K562 (cell line): ENCODE measurements around the gene FAM81B. TPM values are rescaled to one million over a fixed set of nuclear protein-coding genes. Genes with fewer than 3 reads are reported as not detected.

Experiments used
- ATAC-seq: fragments of 200-7000 bp; cut with Tn5 transposase; 3 replicates; pipeline ENCODE4 v1.9.1; 2020; ENCODE audit warnings: moderate library complexity
- BruUV-seq: library from RNA; stranded (reverse); fragments of 400-500 nt; replicated peaks from 2 replicates; lab custom pipeline; 2021; lab: Mats Ljungman, UMichigan
- CTCF ChIA-PET: fragments of 300-600 bp; formaldehyde crosslinking; extraction: SDS; loops from one replicate; lab custom pipeline; 2021; ENCODE audit warnings: low intra/inter-chr PET ratio; lab: Yijun Ruan, JAX
- POLR2A ChIA-PET: fragments of 300-600, 350-650 bp; sonication (Branson Sonifier 250); formaldehyde crosslinking; extraction: SDS; loops from one replicate; lab custom pipeline; 2021; ENCODE audit warnings: antibody characterized with exemption, inconsistent platforms; lab: Yijun Ruan, JAX
- DNase-seq, 4 experiments: peaks; one replicate each; pipeline versions ENCODE4 v3.0.0 to v3.0.0-alpha.2; 2011 to 2018; ENCODE audit warnings: low spot score in 3 of 4, mixed read lengths in 3 of 4; ENCODE audit errors: extremely low read depth in 1 of 4
- FAIRE-seq: peaks from 2 replicates; lab custom pipeline; 2011; peaks lifted over from hg19 to GRCh38; lab: Jason Lieb, UNC
- H2AFZ ChIP-seq: 2 replicates; pipeline ENCODE4 v1.6.0; 2011; ENCODE audit warnings: low read depth, low read length, control low read depth, inconsistent platforms
- H3K27ac ChIP-seq: fragments of 200-600 bp; 3 replicates; pipeline ENCODE4 v1.8.0; 2011; ENCODE audit warnings: low read depth, mild to moderate bottlenecking, control low read depth, inconsistent platforms, low read length, moderate library complexity, mixed read lengths; ENCODE audit errors: extremely low read depth
- H3K27me3 ChIP-seq, 2 experiments: fragments of 300-600 bp in 1 of 2; 2 replicates in 1 of 2; 3 replicates in 1 of 2; pipeline versions ENCODE4 v1.6.0 to v1.8.0; 2011; ENCODE audit warnings: inconsistent platforms in 2 of 2, low read length in 2 of 2, mild to moderate bottlenecking in 1 of 2, mixed read lengths in 1 of 2, moderate library complexity in 1 of 2; ENCODE audit not compliant: control insufficient read depth in 2 of 2, insufficient read depth in 2 of 2
- H3K36me3 ChIP-seq: fragments of 300-600 bp; 3 replicates; pipeline ENCODE4 v1.8.0; 2011; ENCODE audit warnings: mild to moderate bottlenecking, low read length, inconsistent platforms; ENCODE audit not compliant: control insufficient read depth, insufficient read depth
- H3K4me1 ChIP-seq, 2 experiments: fragments of 200-600 bp in 1 of 2; replicated peaks in 1 of 2; 2 replicates in 1 of 2; 3 replicates in 1 of 2; pipeline versions ENCODE4 v1.5.1 to v1.8.0; 2011; ENCODE audit warnings: inconsistent platforms in 2 of 2, low read length in 2 of 2, mild to moderate bottlenecking in 1 of 2, mixed read lengths in 1 of 2, moderate library complexity in 1 of 2; ENCODE audit not compliant: control insufficient read depth in 2 of 2, insufficient read depth in 2 of 2
- H3K4me2 ChIP-seq: 2 replicates; pipeline ENCODE4 v1.6.1; 2011; ENCODE audit warnings: low read length, control low read depth, inconsistent platforms, mixed read lengths; ENCODE audit not compliant: insufficient read depth
- H3K4me3 ChIP-seq: fragments of 200-600 bp; sonication (generic), shearing (Covaris generic); 2 replicates; pipeline ENCODE4 v1.5.1; 2016; ENCODE audit warnings: control low read depth, inconsistent platforms
- H3K79me2 ChIP-seq: fragments of 200-600 bp; 3 replicates; pipeline ENCODE4 v1.8.0; 2011; ENCODE audit warnings: low read length, inconsistent platforms; ENCODE audit not compliant: control insufficient read depth, insufficient read depth
- H3K9ac ChIP-seq, 2 experiments: 2 replicates each; pipeline versions ENCODE4 v1.6.0 to v1.6.1; 2011; ENCODE audit warnings: low read depth in 2 of 2, low read length in 2 of 2, control low read depth in 1 of 2, inconsistent platforms in 1 of 2, mild to moderate bottlenecking in 1 of 2, mixed read lengths in 1 of 2; ENCODE audit not compliant: insufficient read depth in 1 of 2
- H3K9me1 ChIP-seq: one replicate; pipeline ENCODE4 v1.6.0; 2011; ENCODE audit warnings: inconsistent platforms, mild to moderate bottlenecking, low read length, moderate library complexity; ENCODE audit not compliant: control insufficient read depth, insufficient read depth
- H3K9me3 ChIP-seq: replicated peaks from 2 replicates; pipeline ENCODE4 v1.5.1; 2011; ENCODE audit warnings: low read depth, low read length, inconsistent platforms; ENCODE audit not compliant: control insufficient read depth, insufficient read depth
- H4K20me1 ChIP-seq: replicated peaks from 2 replicates; pipeline ENCODE4 v1.6.1; 2011; ENCODE audit warnings: low read length, inconsistent platforms, mixed read lengths; ENCODE audit not compliant: control insufficient read depth, insufficient read depth
- CEBPB ChIP-seq: fragments of 450-650 bp; IDR thresholded peaks from 2 replicates; pipeline ENCODE4 v1.6.1; 2016; ENCODE audit warnings: missing genetic modification characterization, missing compliant biosample characterization
- CSDE1 ChIP-seq, 2 experiments: fragments of 450-650 bp; IDR thresholded peaks; 2 replicates each; pipeline ENCODE4 v1.6.1; 2016; ENCODE audit warnings: mild to moderate bottlenecking in 1 of 2
- HDAC3 ChIP-seq: fragments of 450-650 bp; IDR thresholded peaks from 2 replicates; pipeline ENCODE4 v1.6.1; 2018; ENCODE audit warnings: borderline replicate concordance, mild to moderate bottlenecking, moderate library complexity; ENCODE audit not compliant: partially characterized antibody
- ILK ChIP-seq: fragments of 450-650 bp; IDR thresholded peaks from 2 replicates; pipeline ENCODE4 v1.6.1; 2016; ENCODE audit warnings: missing genetic modification characterization, low read depth, mild to moderate bottlenecking, missing compliant biosample characterization, moderate library complexity, borderline replicate concordance
- KDM2B ChIP-seq: fragments of 250-450 bp; sonication (Bioruptor Pico); IDR thresholded peaks from 2 replicates; pipeline ENCODE4 v1.8.0; 2021; ENCODE audit warnings: mild to moderate bottlenecking, moderate library complexity
- NBN ChIP-seq: fragments of 450-650 bp; IDR thresholded peaks from 2 replicates; pipeline ENCODE4 v1.6.1; 2016; ENCODE audit warnings: low read depth, mild to moderate bottlenecking
- PYGO2 ChIP-seq: fragments of 450-650 bp; IDR thresholded peaks from 2 replicates; pipeline ENCODE4 v1.6.1; 2016; ENCODE audit warnings: mild to moderate bottlenecking, missing genetic modification characterization, moderate library complexity, missing compliant biosample characterization
- RBBP5 ChIP-seq: fragments of 200-600 bp; sonication (generic); IDR thresholded peaks from 2 replicates; pipeline ENCODE4 v1.6.1; 2012; ENCODE audit warnings: borderline replicate concordance, mild to moderate bottlenecking, low read length, control low read depth, inconsistent platforms; ENCODE audit not compliant: insufficient read depth, poor library complexity, severe bottlenecking
- RBM39 ChIP-seq: fragments of 200-400 bp; formaldehyde crosslinking; optimal IDR thresholded peaks from 2 replicates; pipeline ENCODE3; 2018; ENCODE audit warnings: low read depth, low read length
- ZEB2 ChIP-seq: fragments of 450-650 bp; IDR thresholded peaks from 2 replicates; pipeline ENCODE4 v1.6.1; 2016
- ZNF134 ChIP-seq: fragments of 250-450 bp; sonication (Bioruptor Pico); conservative IDR thresholded peaks from 2 replicates; pipeline ENCODE4 v1.4.0; 2020
- ZNF143 ChIP-seq: sonication (generic); formaldehyde crosslinking; IDR thresholded peaks from 2 replicates; pipeline ENCODE4 v1.9.0; 2022; ENCODE audit warnings: mild to moderate bottlenecking, missing genetic modification reagents
- ZNF175 ChIP-seq: fragments of 200-800 bp; sonication (Bioruptor generic); IDR thresholded peaks from 2 replicates; pipeline ENCODE4 v1.6.1; 2016; ENCODE audit warnings: low read depth, mild to moderate bottlenecking, missing genetic modification characterization, missing compliant biosample characterization
- ZNF77 ChIP-seq: fragments of 250-450 bp; sonication (Bioruptor Pico); IDR thresholded peaks from 2 replicates; pipeline ENCODE4 v1.5.0; 2020
- WGBS: fragments of 100-300 bp; shearing (Covaris generic); methylation state at CpG from one replicate; pipeline ENCODE4 v1.1.6; 2016; ENCODE audit warnings: low coverage, mixed read lengths; ENCODE audit not compliant: insufficient coverage; ENCODE audit errors: missing lambda C conversion rate; 5-methylcytosine and 5-hydroxymethylcytosine counted together
- in situ Hi-C: fragments of 300-500 bp; cut with MboI; formaldehyde crosslinking; loops from 4 replicates; pipeline ENCODE4 v1.15.0; 2018; ENCODE audit warnings: inconsistent platforms, mixed read lengths
- intact Hi-C: fragments of 100-400 bp; cut with micrococcal nuclease; formaldehyde crosslinking; loops from 2 replicates; pipeline ENCODE4 v1.14.2; 2022
- polyA plus RNA-seq, 8 experiments: library from polyadenylated mRNA; depleted of rRNA in 4 of 8; stranded (reverse) in 5 of 8; unstranded in 3 of 8; fragments of >200 nt; fragmentation: Nextera tagmentation in 2 of 8; fragmentation: Illumina TruSeq in 1 of 8; extraction: Ambion mirVana in 2 of 8; extraction: Trizol in 1 of 8; gene quantifications; 2 replicates each; pipeline versions ENCODE4 v1.2.1 to v1.2.3, GENCODE V29; 2011 to 2014; ENCODE audit warnings: inconsistent platforms in 1 of 8, missing spikeins in 1 of 8
- total RNA-seq, 7 experiments: library from RNA; depleted of rRNA in 6 of 7; stranded (reverse); fragments of >200 nt in 6 of 7; fragmentation: Illumina TruSeq in 2 of 7; extraction: Trizol in 2 of 7; gene quantifications; 2 replicates each; pipeline versions ENCODE4 v1.2.1 to v1.2.3, GENCODE V29; 2011 to 2021; ENCODE audit warnings: low replicate concordance in 1 of 7
- TF ChIP-seq, protein P1 (sequence below): fragments of 450-650 bp; IDR thresholded peaks from 2 replicates; pipeline ENCODE4 v1.6.1; 2016
- TF ChIP-seq, protein P2 (sequence below), 2 experiments: fragments of 450-650 bp; IDR thresholded peaks; 2 replicates each; pipeline ENCODE4 v1.6.1; 2016

Gene FAM81B
- total and polyA plus RNA-seq, 9 of the 15 experiments (the other 6 are each of a cell fraction or from before 2014, with no cell fraction given), result 0.08 to 0.64 (median 0.25) TPM; not detected in 2

- intact Hi-C loops (no loop called here), in situ Hi-C loops (no loop called here)
- Histone ChIP-seq H3K4me2 (no peak overlapping the region), H3K79me2 (no peaks in the 10 kb centered on the region), H3K9ac (no peak overlapping the region), H3K9me1 (no peaks in the 10 kb centered on the region), H4K20me1 (no peaks in the 10 kb centered on the region), H3K4me3 (no peak overlapping the region), H3K9me3 (no peaks in the 10 kb centered on the region), H3K4me1 (no peaks in the 10 kb centered on the region), H3K27ac (no peak overlapping the region), H3K27me3 (no peaks in the 10 kb centered on the region; a peak in 1 of 5 replicates), H3K36me3 (no peaks in the 10 kb centered on the region), H2AFZ (no peak overlapping the region)
- DNase-seq (no peak), ATAC-seq (no peak), FAIRE-seq (no peak)
- BruUV-seq, result no TSS peak
- WGBS, result 0% methylated on average over 1 of the region's 1 CpG
- ChIA-PET POLR2A (no interaction called here), CTCF (no interaction called here)
- TF ChIP-seq ZEB2, result no peak
- TF ChIP-seq HDAC3, result no peak
- no peak for TF ChIP-seq ZNF134 (CRISPR knock-in tag)
- TF ChIP-seq, protein P1, sequence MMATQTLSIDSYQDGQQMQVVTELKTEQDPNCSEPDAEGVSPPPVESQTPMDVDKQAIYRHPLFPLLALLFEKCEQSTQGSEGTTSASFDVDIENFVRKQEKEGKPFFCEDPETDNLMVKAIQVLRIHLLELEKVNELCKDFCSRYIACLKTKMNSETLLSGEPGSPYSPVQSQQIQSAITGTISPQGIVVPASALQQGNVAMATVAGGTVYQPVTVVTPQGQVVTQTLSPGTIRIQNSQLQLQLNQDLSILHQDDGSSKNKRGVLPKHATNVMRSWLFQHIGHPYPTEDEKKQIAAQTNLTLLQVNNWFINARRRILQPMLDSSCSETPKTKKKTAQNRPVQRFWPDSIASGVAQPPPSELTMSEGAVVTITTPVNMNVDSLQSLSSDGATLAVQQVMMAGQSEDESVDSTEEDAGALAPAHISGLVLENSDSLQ, result no peak
- no peak for TF ChIP-seq ZNF143 (CRISPR knock-in tag)
- TF ChIP-seq CEBPB (tag), result no peak
- TF ChIP-seq KDM2B (CRISPR knock-in tag), result no peak
- TF ChIP-seq RBBP5, result no peak
- no peak for TF ChIP-seq ZNF77 (CRISPR knock-in tag)
- TF ChIP-seq CSDE1 (IDR thresholded peaks at IDR 0.05), result no peak
- no peak for TF ChIP-seq ILK (tag)
- no peak for TF ChIP-seq RBM39
- TF ChIP-seq NBN, result no peak
- no peak for TF ChIP-seq PYGO2
- TF ChIP-seq ZNF175, result no peak
- TF ChIP-seq, protein P2, sequence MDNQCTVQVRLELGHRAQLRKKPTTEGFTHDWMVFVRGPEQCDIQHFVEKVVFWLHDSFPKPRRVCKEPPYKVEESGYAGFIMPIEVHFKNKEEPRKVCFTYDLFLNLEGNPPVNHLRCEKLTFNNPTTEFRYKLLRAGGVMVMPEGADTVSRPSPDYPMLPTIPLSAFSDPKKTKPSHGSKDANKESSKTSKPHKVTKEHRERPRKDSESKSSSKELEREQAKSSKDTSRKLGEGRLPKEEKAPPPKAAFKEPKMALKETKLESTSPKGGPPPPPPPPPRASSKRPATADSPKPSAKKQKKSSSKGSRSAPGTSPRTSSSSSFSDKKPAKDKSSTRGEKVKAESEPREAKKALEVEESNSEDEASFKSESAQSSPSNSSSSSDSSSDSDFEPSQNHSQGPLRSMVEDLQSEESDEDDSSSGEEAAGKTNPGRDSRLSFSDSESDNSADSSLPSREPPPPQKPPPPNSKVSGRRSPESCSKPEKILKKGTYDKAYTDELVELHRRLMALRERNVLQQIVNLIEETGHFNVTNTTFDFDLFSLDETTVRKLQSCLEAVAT (IDR thresholded peaks at IDR 0.05), result no peak
Observed at GRCh38 chr5:95424526-95424925, 33.4 kb downstream of the FAM81B start.
